Breast epithelium (tissue), 4 donors: ENCODE measurements around the gene FZR1. TPM values are rescaled to one million over a fixed set of nuclear protein-coding genes. Genes with fewer than 3 reads are reported as not detected.

Experiments used
- DNase-seq, 2 donors: peaks; one replicate each; pipeline ENCODE4 v3.0.0-alpha.2; 2019; ENCODE audit warnings: low spot score in 2 of 2
- H3K27ac ChIP-seq, 2 donors: fragments of 200-600 bp; sonication (generic) in 1 of 2; one replicate each; pipeline ENCODE4 v1.5.1; 2016 to 2019; ENCODE audit warnings: mild to moderate bottlenecking in 1 of 2
- H3K27me3 ChIP-seq, 2 donors: fragments of 200-600 bp; sonication (generic) in 1 of 2; one replicate each; pipeline versions ENCODE4 v1.5.1 to v1.6.0; 2017 to 2019; ENCODE audit warnings: control low read depth in 1 of 2, mild to moderate bottlenecking in 1 of 2
- H3K36me3 ChIP-seq: fragments of 200-600 bp; one replicate; pipeline ENCODE4 v1.5.1; 2019
- H3K4me1 ChIP-seq, 2 donors: fragments of 200-600 bp; sonication (generic); one replicate each; pipeline ENCODE4 v1.5.1; 2016 to 2019; ENCODE audit warnings: control low read depth in 1 of 2
- H3K4me3 ChIP-seq, 3 donors: fragments of 200-600 bp; sonication (generic); 1 replicate in 2 of 3; 2 replicates in 1 of 3; pipeline ENCODE4 v1.5.1; 2016 to 2019; ENCODE audit warnings: mild to moderate bottlenecking in 3 of 3, moderate library complexity in 2 of 3
- H3K9me3 ChIP-seq, 2 donors: fragments of 200-600 bp; sonication (generic) in 1 of 2; one replicate each; pipeline ENCODE4 v1.5.1; 2016 to 2019; ENCODE audit warnings: control low read depth in 1 of 2
- CTCF ChIP-seq, 3 donors: fragments of 450-650 bp; IDR thresholded peaks; one replicate each; pipeline ENCODE4 v1.5.1; 2016 to 2017; ENCODE audit warnings: antibody characterized with exemption in 3 of 3, mild to moderate bottlenecking in 3 of 3, moderate library complexity in 3 of 3
- POLR2A ChIP-seq: fragments of 450-650 bp; IDR thresholded peaks from one replicate; pipeline ENCODE4 v1.6.1; 2016; ENCODE audit warnings: antibody characterized with exemption, mild to moderate bottlenecking, moderate library complexity
- POLR2AphosphoS5 ChIP-seq, 3 donors: sonication (generic); formaldehyde crosslinking; IDR thresholded peaks; one replicate each; pipeline ENCODE4 v1.6.1; 2017; ENCODE audit warnings: antibody characterized with exemption in 3 of 3
- intact Hi-C: fragments of 100-400 bp; cut with DNase I; formaldehyde crosslinking; loops from one replicate; pipeline ENCODE4 v1.15.1; 2023; ENCODE audit warnings: low total_unique reads
- total RNA-seq, 3 donors: library from RNA; depleted of rRNA; stranded (reverse); fragments of >200 nt; gene quantifications; one replicate each; pipeline ENCODE4 v1.1.0, GENCODE V29; 2016

FZR1 gene
- total RNA-seq, 3 donors from 2014 or later = 15.8 to 28.7 (median 26.5) TPM

- Histone ChIP-seq H3K27me3 (no peaks in the 10 kb centered on the region), H3K4me3 (no peak overlapping the region), H3K27ac (no peak overlapping the region), H3K4me1 (peaks cover 4 to 7% of the 10 kb centered on the region in 2 donors), H3K9me3 (no peaks in the 10 kb centered on the region), H3K36me3 (no peaks in the 10 kb centered on the region)
- TF ChIP-seq CTCF (IDR thresholded peaks at IDR 0.05) (no peak), POLR2AphosphoS5 (IDR thresholded peaks at IDR 0.05) (no peak), POLR2A (no peak)
- no peak for DNase-seq
- intact Hi-C loops = no loop called here
Observed at GRCh38 chr19:3516675-3517207, 10.6 kb downstream of the FZR1 start.

- Histone ChIP-seq H3K9me3 (no peaks in the 10 kb centered on the region), H3K27ac (no peak overlapping the region), H3K4me3 (no peak overlapping the region), H3K27me3 (no peaks in the 10 kb centered on the region), H3K36me3 (no peaks in the 10 kb centered on the region), H3K4me1 (peaks cover 4 to 7% of the 10 kb centered on the region in 2 donors)
- intact Hi-C loops = no loop called here
- no peak for DNase-seq
- no peak for TF ChIP-seq POLR2AphosphoS5 (IDR thresholded peaks at IDR 0.05)
- no peak for TF ChIP-seq CTCF (IDR thresholded peaks at IDR 0.05)
- TF ChIP-seq POLR2A = no peak
Observed at GRCh38 chr19:3517638-3518037, 11.5 kb downstream of the FZR1 start.

- Histone ChIP-seq H3K27ac (no peak overlapping the region), H3K9me3 (no peaks in the 10 kb centered on the region), H3K4me1 (peaks cover 4 to 7% of the 10 kb centered on the region in 2 donors), H3K27me3 (no peaks in the 10 kb centered on the region), H3K36me3 (no peaks in the 10 kb centered on the region), H3K4me3 (no peak overlapping the region)
- no peak for DNase-seq
- TF ChIP-seq POLR2AphosphoS5 (IDR thresholded peaks at IDR 0.05) (no peak), CTCF (IDR thresholded peaks at IDR 0.05) (no peak), POLR2A (no peak)
- intact Hi-C loops = no loop called here
Observed at GRCh38 chr19:3518255-3518654, 12.1 kb downstream of the FZR1 start.

GRCh38 chr19:3518659-3519058 is 12.5 kb downstream of the FZR1 start:
- H3K36me3 ChIP-seq = no peaks in the 10 kb centered on the region
- no peak for TF ChIP-seq POLR2AphosphoS5 (IDR thresholded peaks at IDR 0.05)
- TF ChIP-seq CTCF (IDR thresholded peaks at IDR 0.05) = no peak
- no peak for TF ChIP-seq POLR2A
- intact Hi-C loops = no loop called here

GRCh38 chr19:3519126-3519525 is 13.0 kb downstream of the FZR1 start:
- intact Hi-C loops = no loop called here
- H3K27ac ChIP-seq = no peak overlapping the region
- no peaks in the 10 kb centered on the region for H3K36me3 ChIP-seq
- no peak for TF ChIP-seq POLR2AphosphoS5 (IDR thresholded peaks at IDR 0.05)
- no peak for TF ChIP-seq POLR2A
- DNase-seq = no peak
- H3K27me3 ChIP-seq = no peaks in the 10 kb centered on the region
- no peak overlapping the region for H3K4me3 ChIP-seq
- H3K9me3 ChIP-seq = no peaks in the 10 kb centered on the region
- H3K4me1 ChIP-seq = peaks cover 4 to 7% of the 10 kb centered on the region in 2 donors

More at GRCh38 chr19:3518659-3519058, 12.5 kb downstream of the FZR1 start:
- no peak overlapping the region for H3K4me3 ChIP-seq
- peaks cover 4 to 7% of the 10 kb centered on the region in 2 donors for H3K4me1 ChIP-seq
- no peaks in the 10 kb centered on the region for H3K9me3 ChIP-seq
- no peaks in the 10 kb centered on the region for H3K27me3 ChIP-seq
- no peak for DNase-seq
- H3K27ac ChIP-seq = no peak overlapping the region
